HCT116 (cell line): Measurements from ENCODE around the gene MUS81. TPM values are rescaled to one million over a fixed set of nuclear protein-coding genes. Genes with fewer than 3 reads are reported as not detected.

Experiments used
- ATAC-seq: fragments of 200-7000 bp; cut with Tn5 transposase; 2 replicates; pipeline ENCODE4 v1.9.1; 2020; ENCODE audit warnings: mild to moderate bottlenecking, moderate library complexity
- BruUV-seq: library from RNA; stranded (reverse); fragments of 400-500 nt; replicated peaks from 2 replicates; lab custom pipeline; 2021; lab: Mats Ljungman, UMichigan
- CTCF ChIA-PET: fragments of 300-600 bp; sonication (Branson Sonifier 250); formaldehyde crosslinking; loops from one replicate; lab custom pipeline; 2021; ENCODE audit warnings: antibody characterized with exemption; lab: Charles Lee
- POLR2A ChIA-PET: fragments of 300-600, 350-600 bp; sonication (Branson Sonifier 250); formaldehyde crosslinking; loops from one replicate; lab custom pipeline; 2021; ENCODE audit warnings: antibody characterized with exemption; lab: Charles Lee
- RAD21 ChIA-PET, 2 experiments: fragments of 300-600 bp; sonication (Branson Sonifier 250); formaldehyde crosslinking; loops; one replicate each; lab custom pipeline; 2023; ENCODE audit warnings: low total read pairs in 2 of 2; ENCODE audit not compliant: uncharacterized antibody in 2 of 2, unreplicated experiment in 2 of 2, low non-redundant PET in 1 of 2; lab: Charles Lee
- DNase-seq: peaks from one replicate; pipeline ENCODE4 v3.0.0-alpha.2; 2010; ENCODE audit warnings: low read depth, low spot score
- H2AFZ ChIP-seq: fragments of 200-600 bp; shearing (Covaris generic), sonication (generic); 2 replicates; pipeline ENCODE4 v1.6.1; 2017; ENCODE audit warnings: low read depth, mixed run types, mixed read lengths, antibody characterized with exemption, low read length; ENCODE audit not compliant: poor library complexity, severe bottlenecking
- H3K27ac ChIP-seq: 2 replicates; pipeline ENCODE4 v1.5.1; 2012; ENCODE audit warnings: low read depth, low read length
- H3K27me3 ChIP-seq: fragments of 200-600 bp; sonication (generic); 2 replicates; pipeline ENCODE4 v1.6.1; 2016; ENCODE audit warnings: mixed run types, low read length, mixed read lengths; ENCODE audit not compliant: insufficient read depth
- H3K36me3 ChIP-seq, 2 experiments: fragments of 200-500 bp in 1 of 2; fragments of 200-600 bp in 1 of 2; sonication (Bioruptor generic) in 1 of 2; sonication (generic) in 1 of 2; 2 replicates each; pipeline versions ENCODE4 v1.5.1 to v1.6.1; 2014 to 2016; ENCODE audit warnings: low read length in 2 of 2, inconsistent platforms in 1 of 2, mixed read lengths in 1 of 2, mixed run types in 1 of 2; ENCODE audit not compliant: insufficient read depth in 2 of 2, control insufficient read depth in 1 of 2
- H3K4me1 ChIP-seq, 2 experiments: fragments of 200-600 bp in 1 of 2; sonication (generic) in 1 of 2; 2 replicates each; pipeline versions ENCODE4 v1.5.1 to v1.6.1; 2012 to 2017; ENCODE audit warnings: low read length in 2 of 2, inconsistent platforms in 1 of 2, mild to moderate bottlenecking in 1 of 2, mixed read lengths in 1 of 2, mixed run types in 1 of 2, moderate library complexity in 1 of 2; ENCODE audit not compliant: insufficient read depth in 2 of 2, control insufficient read depth in 1 of 2
- H3K4me2 ChIP-seq: fragments of 200-600 bp; sonication (generic); 2 replicates; pipeline ENCODE4 v1.6.1; 2017; ENCODE audit warnings: mixed run types, low read length, mixed read lengths
- H3K4me3 ChIP-seq, 2 experiments: fragments of 200-600 bp in 1 of 2; sonication (generic) in 1 of 2; replicated peaks in 1 of 2; 2 replicates each; pipeline ENCODE4 v1.5.1; 2011 to 2016; ENCODE audit warnings: low read length in 2 of 2, control low read depth in 1 of 2, low read depth in 1 of 2, mild to moderate bottlenecking in 1 of 2, mixed read lengths in 1 of 2, mixed run types in 1 of 2
- H3K79me2 ChIP-seq: fragments of 200-600 bp; sonication (generic); 2 replicates; pipeline ENCODE4 v1.6.1; 2017; ENCODE audit warnings: mild to moderate bottlenecking, mixed run types, low read length, moderate library complexity, mixed read lengths; ENCODE audit not compliant: insufficient read depth
- H3K9ac ChIP-seq: fragments of 200-600 bp; sonication (generic); 2 replicates; pipeline ENCODE4 v1.6.1; 2016; ENCODE audit warnings: low read length, mixed read lengths
- H3K9me2 ChIP-seq: fragments of 200-600 bp; sonication (generic), shearing (Covaris generic); 2 replicates; pipeline ENCODE4 v1.6.1; 2017; ENCODE audit warnings: mixed run types, mild to moderate bottlenecking, moderate library complexity; ENCODE audit not compliant: insufficient read depth
- H3K9me3 ChIP-seq, 2 experiments: fragments of 200-500 bp in 1 of 2; fragments of 200-600 bp in 1 of 2; sonication (Bioruptor generic) in 1 of 2; sonication (generic) in 1 of 2; 2 replicates each; pipeline ENCODE4 v1.6.1; 2014 to 2017; ENCODE audit warnings: low read length in 2 of 2, mixed read lengths in 2 of 2, inconsistent platforms in 1 of 2, low read depth in 1 of 2, mild to moderate bottlenecking in 1 of 2, mixed run types in 1 of 2, moderate library complexity in 1 of 2; ENCODE audit not compliant: control insufficient read depth in 1 of 2, insufficient read depth in 1 of 2
- H4K20me1 ChIP-seq: fragments of 200-600 bp; sonication (generic), shearing (Covaris generic); 2 replicates; pipeline ENCODE4 v1.6.1; 2017; ENCODE audit warnings: mixed run types, mild to moderate bottlenecking, moderate library complexity; ENCODE audit not compliant: insufficient read depth
- EZH2 ChIP-seq: fragments of 200-600 bp; sonication (generic); IDR thresholded peaks from 2 replicates; pipeline ENCODE4 v1.6.1; 2017; ENCODE audit warnings: antibody characterized with exemption, mixed run types
- MAX ChIP-seq: IDR thresholded peaks from 2 replicates; pipeline ENCODE4 v1.6.1; 2012
- POLR2A ChIP-seq: IDR thresholded peaks from 2 replicates; pipeline ENCODE4 v1.7.0; 2011; ENCODE audit warnings: borderline replicate concordance; ENCODE audit not compliant: insufficient read depth, insufficient read length; ENCODE audit errors: extremely low read depth
- RAD21 ChIP-seq: IDR thresholded peaks from 2 replicates; pipeline ENCODE4 v1.6.1; 2012; ENCODE audit warnings: low read depth, mild to moderate bottlenecking
- intact Hi-C: fragments of 100-400 bp; cut with micrococcal nuclease; formaldehyde crosslinking; loops from 2 replicates; pipeline ENCODE4 v1.10.0; 2022
- total RNA-seq: library from RNA; stranded (reverse); gene quantifications from one replicate; pipeline ENCODE4 v1.2.1, GENCODE V29; 2021; ENCODE audit not compliant: unreplicated experiment
- TF ChIP-seq, protein P1 (sequence below): IDR thresholded peaks from 2 replicates; pipeline ENCODE4 v1.6.1; 2012
- TF ChIP-seq, protein P2 (sequence below): IDR thresholded peaks from 2 replicates; pipeline ENCODE4 v1.6.1; 2012; ENCODE audit warnings: low read depth

MUS81 gene
- total RNA-seq, 1 experiment from 2014 or later: 47.2 TPM

- ChIA-PET RAD21 (no interaction called here), POLR2A (no interaction called here)
- intact Hi-C loops: no loop called here
- no peaks in the 10 kb centered on the region for H4K20me1 ChIP-seq
- H3K27ac ChIP-seq: no peak overlapping the region
- no peak overlapping the region for H2AFZ ChIP-seq
- H3K4me2 ChIP-seq: no peak overlapping the region
- no peaks in the 10 kb centered on the region for H3K9me3 ChIP-seq
- no peak overlapping the region for H3K9ac ChIP-seq
- H3K36me3 ChIP-seq: peaks cover 5 to 36% of the 10 kb centered on the region in 2 experiments
- no peak overlapping the region for H3K4me3 ChIP-seq
- H3K9me2 ChIP-seq: no peaks in the 10 kb centered on the region
- no TSS peak for BruUV-seq
- TF ChIP-seq MAX (no peak), RAD21 (no peak), POLR2A (no peak), EZH2 (no peak)
- TF ChIP-seq, protein P1, sequence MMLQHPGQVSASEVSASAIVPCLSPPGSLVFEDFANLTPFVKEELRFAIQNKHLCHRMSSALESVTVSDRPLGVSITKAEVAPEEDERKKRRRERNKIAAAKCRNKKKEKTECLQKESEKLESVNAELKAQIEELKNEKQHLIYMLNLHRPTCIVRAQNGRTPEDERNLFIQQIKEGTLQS: no peak
- TF ChIP-seq, protein P2, sequence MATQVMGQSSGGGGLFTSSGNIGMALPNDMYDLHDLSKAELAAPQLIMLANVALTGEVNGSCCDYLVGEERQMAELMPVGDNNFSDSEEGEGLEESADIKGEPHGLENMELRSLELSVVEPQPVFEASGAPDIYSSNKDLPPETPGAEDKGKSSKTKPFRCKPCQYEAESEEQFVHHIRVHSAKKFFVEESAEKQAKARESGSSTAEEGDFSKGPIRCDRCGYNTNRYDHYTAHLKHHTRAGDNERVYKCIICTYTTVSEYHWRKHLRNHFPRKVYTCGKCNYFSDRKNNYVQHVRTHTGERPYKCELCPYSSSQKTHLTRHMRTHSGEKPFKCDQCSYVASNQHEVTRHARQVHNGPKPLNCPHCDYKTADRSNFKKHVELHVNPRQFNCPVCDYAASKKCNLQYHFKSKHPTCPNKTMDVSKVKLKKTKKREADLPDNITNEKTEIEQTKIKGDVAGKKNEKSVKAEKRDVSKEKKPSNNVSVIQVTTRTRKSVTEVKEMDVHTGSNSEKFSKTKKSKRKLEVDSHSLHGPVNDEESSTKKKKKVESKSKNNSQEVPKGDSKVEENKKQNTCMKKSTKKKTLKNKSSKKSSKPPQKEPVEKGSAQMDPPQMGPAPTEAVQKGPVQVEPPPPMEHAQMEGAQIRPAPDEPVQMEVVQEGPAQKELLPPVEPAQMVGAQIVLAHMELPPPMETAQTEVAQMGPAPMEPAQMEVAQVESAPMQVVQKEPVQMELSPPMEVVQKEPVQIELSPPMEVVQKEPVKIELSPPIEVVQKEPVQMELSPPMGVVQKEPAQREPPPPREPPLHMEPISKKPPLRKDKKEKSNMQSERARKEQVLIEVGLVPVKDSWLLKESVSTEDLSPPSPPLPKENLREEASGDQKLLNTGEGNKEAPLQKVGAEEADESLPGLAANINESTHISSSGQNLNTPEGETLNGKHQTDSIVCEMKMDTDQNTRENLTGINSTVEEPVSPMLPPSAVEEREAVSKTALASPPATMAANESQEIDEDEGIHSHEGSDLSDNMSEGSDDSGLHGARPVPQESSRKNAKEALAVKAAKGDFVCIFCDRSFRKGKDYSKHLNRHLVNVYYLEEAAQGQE: no peak
- TF ChIP-seq, all 23 proteins: peak for 0
- CTCF ChIA-PET: no interaction called here
- no peak for ATAC-seq
- no peak for DNase-seq
- peaks cover 22% of the 10 kb centered on the region; the same call in 1 of the 2 replicates for H3K79me2 ChIP-seq
- peaks cover 2 to 11% of the 10 kb centered on the region in 2 experiments; a peak in 3 of 4 replicates for H3K4me1 ChIP-seq
- H3K27me3 ChIP-seq: no peaks in the 10 kb centered on the region
Measured at GRCh38 chr11:65880844-65881421, 20.7 kb downstream of the MUS81 start.
